Hypothalamus (tissue), 51 donors: ENCODE measurements around the gene OBSCN.
"Not testable (repeated sequence)": the region's sequence is repeated elsewhere in the genome, so short reads cannot be mapped to it uniquely, and the experiment has no call there.

Experiments used
- DNase-seq, 51 donors: peaks; one replicate each; lab custom pipeline; 2025; lab: John Stamatoyannopoulos, UW

Gene OBSCN

GRCh38 chr1:228252476-228252875 lies 44.6 kb downstream of the OBSCN start:
- not testable (repeated sequence) for DNase-seq

- no peak for DNase-seq
Observed at GRCh38 chr1:228256626-228257375, 49.0 kb downstream of the OBSCN start.

- DNase-seq: no peak
Observed at GRCh38 chr1:228258486-228258885, 50.6 kb downstream of the OBSCN start.

GRCh38 chr1:228259368-228259894 lies 51.6 kb downstream of the OBSCN start:
- DNase-seq: no peak

GRCh38 chr1:228259951-228260350 lies 52.1 kb downstream of the OBSCN start:
- no peak for DNase-seq

GRCh38 chr1:228261706-228262105 lies 53.9 kb downstream of the OBSCN start:
- no peak for DNase-seq

- DNase-seq: no peak
Observed at GRCh38 chr1:228262475-228262874, 54.6 kb downstream of the OBSCN start.

GRCh38 chr1:228263636-228264035 lies 55.8 kb downstream of the OBSCN start:
- DNase-seq: no peak

- no peak for DNase-seq
Observed at GRCh38 chr1:228264090-228264829, 56.4 kb downstream of the OBSCN start.

GRCh38 chr1:228265167-228265566 lies 57.3 kb downstream of the OBSCN start:
- no peak for DNase-seq

- DNase-seq: no peak
Observed at GRCh38 chr1:228267962-228268880, 60.4 kb downstream of the OBSCN start.

- no peak for DNase-seq
Observed at GRCh38 chr1:228268881-228269265, 61.0 kb downstream of the OBSCN start.

- DNase-seq: not testable (repeated sequence)
Observed at GRCh38 chr1:228269431-228269830, 61.6 kb downstream of the OBSCN start.

GRCh38 chr1:228270032-228270431 lies 62.2 kb downstream of the OBSCN start:
- DNase-seq: no peak

GRCh38 chr1:228271701-228272251 lies 63.9 kb downstream of the OBSCN start:
- DNase-seq: no peak

- DNase-seq: no peak
Observed at GRCh38 chr1:228272331-228272791, 64.5 kb downstream of the OBSCN start.

- DNase-seq: no peak
Observed at GRCh38 chr1:228272831-228273571, 65.2 kb downstream of the OBSCN start.

- DNase-seq: no peak
Observed at GRCh38 chr1:228273720-228274451, 66.0 kb downstream of the OBSCN start.
